ENCODE measurements around the gene TTI1. TPM values are rescaled to one million over a fixed set of nuclear protein-coding genes. Genes with fewer than 3 reads are reported as not detected.
A peak's percentile ranks its signal among the peaks of the same experiment; 100 is the strongest.

The TTI1 gene
- total and polyA plus RNA-seq, 2 of the 13 experiments (the other 11 are each of a cell fraction or from before 2014, with no cell fraction given): 22.9 to 39.8 TPM

- TF ChIP-seq ZBTB14 (CRISPR knock-in tag; IDR thresholded peaks at IDR 0.05) (no peak), ZFP62 (CRISPR knock-in tag; IDR thresholded peaks at IDR 0.05) (no peak), ZBTB20 (CRISPR knock-in tag; IDR thresholded peaks at IDR 0.05; ENCODE audit: borderline replicate concordance, low read depth) (no peak), TEF (CRISPR knock-in tag; IDR thresholded peaks at IDR 0.05) (no peak), HCFC1 (IDR thresholded peaks at IDR 0.05; ENCODE audit: low read depth, low read length) (no peak), ZNF556 (CRISPR knock-in tag; IDR thresholded peaks at IDR 0.05; ENCODE audit: borderline replicate concordance) (no peak; the same call in 1 of the 2 replicates), ZNF17 (CRISPR knock-in tag; IDR thresholded peaks at IDR 0.05) (no peak), MAF1 (CRISPR knock-in tag; IDR thresholded peaks at IDR 0.05; ENCODE audit: borderline replicate concordance) (no peak), ZNF3 (CRISPR knock-in tag; IDR thresholded peaks at IDR 0.05) (no peak), KDM1A (CRISPR knock-in tag; IDR thresholded peaks at IDR 0.05) (no peak), HBP1 (CRISPR knock-in tag; IDR thresholded peaks at IDR 0.05; ENCODE audit: low read depth) (no peak), GPBP1L1 (CRISPR knock-in tag; IDR thresholded peaks at IDR 0.05) (no peak), ASH2L (IDR thresholded peaks at IDR 0.05; ENCODE audit: insufficient read length, low read depth, low read length) (no peak), ZNF34 (CRISPR knock-in tag; IDR thresholded peaks at IDR 0.05; ENCODE audit: borderline replicate concordance) (no peak), ZNF350 (CRISPR knock-in tag; IDR thresholded peaks at IDR 0.05; ENCODE audit: borderline replicate concordance, low read depth) (no peak), YY1 (IDR thresholded peaks at IDR 0.05; ENCODE audit: insufficient read depth, insufficient replicate concordance, low read depth, low read length) (no peak), ZNF572 (CRISPR knock-in tag; IDR thresholded peaks at IDR 0.05) (no peak), ARID2 (CRISPR knock-in tag; IDR thresholded peaks at IDR 0.05; ENCODE audit: borderline replicate concordance) (no peak), RBM22 (optimal IDR thresholded peaks at IDR 0.05; ENCODE audit: low read length) (no peak), REPIN1 (CRISPR knock-in tag; IDR thresholded peaks at IDR 0.05; ENCODE audit: borderline replicate concordance, low read depth) (no peak), ZBTB42 (CRISPR knock-in tag; IDR thresholded peaks at IDR 0.05) (no peak), MAFG (CRISPR knock-in tag; IDR thresholded peaks at IDR 0.05) (no peak), ZFX (CRISPR knock-in tag; IDR thresholded peaks at IDR 0.05; ENCODE audit: low read depth) (no peak)
- TF ChIP-seq, protein P1, sequence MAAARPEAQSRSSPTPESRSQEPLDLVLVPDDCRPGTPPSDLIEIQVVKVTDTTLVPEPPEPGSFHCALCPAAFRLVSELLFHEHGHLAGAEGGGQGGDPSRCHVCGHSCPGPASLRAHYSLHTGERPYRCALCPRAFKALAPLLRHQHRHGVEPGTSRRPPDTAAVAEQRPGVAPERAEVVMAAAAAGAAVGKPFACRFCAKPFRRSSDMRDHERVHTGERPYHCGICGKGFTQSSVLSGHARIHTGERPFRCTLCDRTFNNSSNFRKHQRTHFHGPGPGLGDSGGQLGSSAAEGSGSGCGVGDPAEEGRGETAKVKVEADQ (CRISPR knock-in tag; IDR thresholded peaks at IDR 0.05; ENCODE audit: borderline replicate concordance): no peak
- TF ChIP-seq, protein P2, sequence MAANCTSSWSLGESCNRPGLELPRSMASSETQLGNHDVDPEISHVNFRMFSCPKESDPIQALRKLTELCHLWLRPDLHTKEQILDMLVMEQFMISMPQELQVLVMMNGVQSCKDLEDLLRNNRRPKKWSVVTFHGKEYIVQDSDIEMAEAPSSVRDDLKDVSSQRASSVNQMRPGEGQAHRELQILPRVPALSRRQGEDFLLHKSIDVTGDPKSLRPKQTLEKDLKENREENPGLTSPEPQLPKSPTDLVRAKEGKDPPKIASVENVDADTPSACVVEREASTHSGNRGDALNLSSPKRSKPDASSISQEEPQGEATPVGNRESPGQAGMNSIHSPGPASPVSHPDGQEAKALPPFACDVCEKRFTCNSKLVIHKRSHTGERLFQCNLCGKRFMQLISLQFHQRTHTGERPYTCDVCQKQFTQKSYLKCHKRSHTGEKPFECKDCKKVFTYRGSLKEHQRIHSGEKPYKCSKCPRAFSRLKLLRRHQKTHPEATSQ (CRISPR knock-in tag; IDR thresholded peaks at IDR 0.05; ENCODE audit: borderline replicate concordance): peak; percentile 46; the same call in 1 of the 2 replicates
Observed at GRCh38 chr20:38059832-38060231, 26.6 kb upstream of the TTI1 start (continued).

Data from HepG2 (cell line).